Measurements from ENCODE around the gene MRTFA. TPM values are rescaled to one million over a fixed set of nuclear protein-coding genes. Genes with fewer than 3 reads are reported as not detected.
"Not testable (repeated sequence)": the region's sequence is repeated elsewhere in the genome, so short reads cannot be mapped to it uniquely, and the experiment has no call there.

MRTFA gene
- total RNA-seq, 1 donor from 2014 or later, result 52.8 TPM

DNA sequence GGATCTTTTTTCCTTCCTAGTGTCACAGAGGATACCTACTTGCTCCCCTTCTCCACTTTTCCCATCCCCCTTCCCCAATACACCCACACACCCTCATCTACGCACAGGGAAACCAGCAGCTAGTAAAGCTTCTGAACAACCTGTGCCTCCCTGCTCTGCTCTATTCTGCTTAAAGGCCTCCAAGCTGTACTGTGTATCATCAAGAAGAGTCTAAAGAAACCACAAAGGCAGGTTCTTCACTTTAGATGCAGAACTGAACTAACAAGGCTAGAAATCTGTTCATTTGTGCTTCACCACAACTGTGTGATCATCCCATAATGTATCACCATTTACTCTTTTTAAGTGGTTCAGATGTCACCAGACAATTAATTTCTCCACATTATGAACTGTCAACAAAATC, 133.6 kb downstream of the MRTFA start:
- TF ChIP-seq, protein P1, sequence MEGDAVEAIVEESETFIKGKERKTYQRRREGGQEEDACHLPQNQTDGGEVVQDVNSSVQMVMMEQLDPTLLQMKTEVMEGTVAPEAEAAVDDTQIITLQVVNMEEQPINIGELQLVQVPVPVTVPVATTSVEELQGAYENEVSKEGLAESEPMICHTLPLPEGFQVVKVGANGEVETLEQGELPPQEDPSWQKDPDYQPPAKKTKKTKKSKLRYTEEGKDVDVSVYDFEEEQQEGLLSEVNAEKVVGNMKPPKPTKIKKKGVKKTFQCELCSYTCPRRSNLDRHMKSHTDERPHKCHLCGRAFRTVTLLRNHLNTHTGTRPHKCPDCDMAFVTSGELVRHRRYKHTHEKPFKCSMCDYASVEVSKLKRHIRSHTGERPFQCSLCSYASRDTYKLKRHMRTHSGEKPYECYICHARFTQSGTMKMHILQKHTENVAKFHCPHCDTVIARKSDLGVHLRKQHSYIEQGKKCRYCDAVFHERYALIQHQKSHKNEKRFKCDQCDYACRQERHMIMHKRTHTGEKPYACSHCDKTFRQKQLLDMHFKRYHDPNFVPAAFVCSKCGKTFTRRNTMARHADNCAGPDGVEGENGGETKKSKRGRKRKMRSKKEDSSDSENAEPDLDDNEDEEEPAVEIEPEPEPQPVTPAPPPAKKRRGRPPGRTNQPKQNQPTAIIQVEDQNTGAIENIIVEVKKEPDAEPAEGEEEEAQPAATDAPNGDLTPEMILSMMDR (conservative IDR thresholded peaks at IDR 0.05), result no peak
- Mint-ChIP-seq H3K27me3 (ENCODE audit: low read depth) (no peaks in the 10 kb centered on the region), H3K4me1 (peaks cover 7% of the 10 kb centered on the region), H3K36me3 (ENCODE audit: low read depth) (peaks cover 12% of the 10 kb centered on the region), H3K9me3 (peaks cover 4% of the 10 kb centered on the region), H3K4me3 (no peak overlapping the region), H3K27ac (ENCODE audit: unreplicated experiment) (no peak overlapping the region)
- DNase-seq (ENCODE audit: low read depth, low spot score), result no peak

DNA sequence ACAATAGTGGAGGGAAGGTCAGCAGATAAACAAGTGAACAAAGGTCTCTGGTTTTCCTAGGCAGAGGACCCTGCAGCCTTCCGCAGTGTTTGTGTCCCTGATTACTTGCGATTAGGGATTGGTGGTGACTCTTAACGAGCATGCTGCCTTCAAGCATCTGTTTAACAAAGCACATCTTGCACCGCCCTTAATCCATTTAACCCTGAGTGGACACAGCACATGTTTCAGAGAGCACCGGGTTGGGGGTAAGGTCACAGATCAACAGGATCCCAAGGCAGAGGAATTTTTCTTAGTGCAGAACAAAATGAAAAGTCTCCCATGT, 136.1 kb downstream of the MRTFA start:
- H3K27ac Mint-ChIP-seq (ENCODE audit: unreplicated experiment); H3K4me1 Mint-ChIP-seq; DNase-seq (ENCODE audit: low read depth, low spot score); H3K9me3 Mint-ChIP-seq; H3K4me3 Mint-ChIP-seq; H3K27me3 Mint-ChIP-seq (ENCODE audit: low read depth): not testable (repeated sequence)
- H3K36me3 Mint-ChIP-seq (ENCODE audit: low read depth), result peaks cover 12% of the 10 kb centered on the region

DNA sequence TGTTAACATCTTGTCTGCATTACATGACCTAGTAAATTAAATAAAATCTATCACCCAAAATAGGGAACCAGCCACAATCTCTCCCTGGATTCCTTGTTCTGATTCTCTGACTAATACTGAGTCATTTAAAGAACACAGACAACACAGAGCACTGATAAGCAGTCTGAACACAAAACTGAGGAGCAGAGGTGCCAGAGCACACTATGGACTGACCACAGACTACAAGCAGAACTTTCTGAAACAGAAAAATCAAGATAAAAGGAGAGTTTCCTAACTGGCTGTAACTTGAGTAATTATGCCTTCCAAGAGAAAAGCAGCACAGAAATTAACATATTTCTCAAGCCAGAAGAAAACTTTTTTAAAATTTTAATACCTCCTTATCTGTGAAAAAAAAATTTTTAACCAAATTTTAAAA, 137.3 kb downstream of the MRTFA start:
- Mint-ChIP-seq H3K4me3 (no peak overlapping the region), H3K27ac (ENCODE audit: unreplicated experiment) (no peak overlapping the region), H3K36me3 (ENCODE audit: low read depth) (peaks cover 12% of the 10 kb centered on the region), H3K9me3 (peaks cover 4% of the 10 kb centered on the region), H3K4me1 (peaks cover 7% of the 10 kb centered on the region), H3K27me3 (ENCODE audit: low read depth) (no peaks in the 10 kb centered on the region)
- no peak for DNase-seq (ENCODE audit: low read depth, low spot score)
- TF ChIP-seq, protein P1 (conservative IDR thresholded peaks at IDR 0.05), result no peak

DNA sequence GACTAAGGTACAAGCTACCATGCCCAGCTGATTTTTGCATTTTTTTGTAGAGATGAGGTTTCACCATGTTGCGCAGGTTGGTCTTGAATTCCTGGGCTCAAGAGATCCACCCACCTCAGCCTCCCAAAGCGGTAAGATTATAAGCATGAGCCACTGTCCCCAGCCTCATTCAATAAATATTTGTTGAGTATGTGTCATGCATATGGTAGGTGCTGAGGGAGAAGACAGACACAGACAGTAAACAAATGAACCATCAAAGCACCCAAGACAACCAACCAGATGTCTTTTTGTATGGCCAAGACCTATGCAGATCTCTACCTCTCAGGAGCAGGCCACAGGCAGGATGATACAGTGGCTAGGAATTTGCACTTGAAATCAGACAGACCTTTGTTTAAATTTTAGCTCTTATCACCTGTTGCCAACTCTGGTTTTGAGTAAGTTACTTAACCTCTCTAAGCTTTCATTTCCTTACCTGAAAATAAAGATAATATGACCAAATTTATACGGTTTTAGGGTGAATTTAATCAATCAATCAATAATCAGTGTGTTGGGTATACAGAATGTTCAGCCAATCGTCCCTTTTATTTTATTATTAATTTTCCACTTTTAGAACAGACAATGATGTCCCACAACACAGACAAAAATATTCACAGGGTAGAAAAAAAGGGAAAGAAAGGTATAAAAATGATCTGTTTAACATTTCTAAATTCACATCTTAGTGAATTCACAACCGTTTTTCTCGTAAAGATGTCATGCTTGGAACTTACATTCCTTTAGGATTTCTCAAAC, 137.9 kb downstream of the MRTFA start:
- DNase-seq (ENCODE audit: low read depth, low spot score), result no peak
- Mint-ChIP-seq H3K36me3 (ENCODE audit: low read depth) (peaks cover 14% of the 10 kb centered on the region), H3K9me3 (peaks cover 4% of the 10 kb centered on the region), H3K4me1 (peaks cover 7% of the 10 kb centered on the region), H3K27ac (ENCODE audit: unreplicated experiment) (no peak overlapping the region), H3K4me3 (no peak overlapping the region), H3K27me3 (ENCODE audit: low read depth) (no peaks in the 10 kb centered on the region)
- TF ChIP-seq, protein P1 (conservative IDR thresholded peaks at IDR 0.05), result no peak

DNA sequence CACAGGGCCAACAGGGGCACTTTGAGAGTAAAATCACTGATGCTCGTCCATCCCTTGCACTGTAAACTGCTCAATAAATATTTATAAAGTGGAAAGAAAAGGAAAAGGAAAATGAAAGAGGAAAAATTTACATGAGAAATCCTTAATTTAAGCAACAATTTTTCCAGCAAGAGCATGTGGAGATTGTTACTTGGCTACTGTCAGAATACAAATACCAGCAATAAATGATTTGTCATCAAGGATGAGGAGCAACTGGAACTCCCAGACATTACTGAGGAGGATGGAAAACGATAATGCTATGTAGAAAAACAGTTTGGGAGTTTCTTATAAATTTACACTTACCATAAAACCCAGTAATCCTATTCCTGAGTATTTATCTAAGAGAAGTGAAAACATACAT, 143.1 kb downstream of the MRTFA start:
- Mint-ChIP-seq H3K4me1 (peaks cover 16% of the 10 kb centered on the region), H3K27ac (ENCODE audit: unreplicated experiment) (no peak overlapping the region), H3K9me3 (no peaks in the 10 kb centered on the region), H3K27me3 (ENCODE audit: low read depth) (no peaks in the 10 kb centered on the region), H3K36me3 (ENCODE audit: low read depth) (peaks cover 2% of the 10 kb centered on the region), H3K4me3 (no peak overlapping the region)
- TF ChIP-seq, protein P1 (conservative IDR thresholded peaks at IDR 0.05), result no peak
- no peak for DNase-seq (ENCODE audit: low read depth, low spot score)

DNA sequence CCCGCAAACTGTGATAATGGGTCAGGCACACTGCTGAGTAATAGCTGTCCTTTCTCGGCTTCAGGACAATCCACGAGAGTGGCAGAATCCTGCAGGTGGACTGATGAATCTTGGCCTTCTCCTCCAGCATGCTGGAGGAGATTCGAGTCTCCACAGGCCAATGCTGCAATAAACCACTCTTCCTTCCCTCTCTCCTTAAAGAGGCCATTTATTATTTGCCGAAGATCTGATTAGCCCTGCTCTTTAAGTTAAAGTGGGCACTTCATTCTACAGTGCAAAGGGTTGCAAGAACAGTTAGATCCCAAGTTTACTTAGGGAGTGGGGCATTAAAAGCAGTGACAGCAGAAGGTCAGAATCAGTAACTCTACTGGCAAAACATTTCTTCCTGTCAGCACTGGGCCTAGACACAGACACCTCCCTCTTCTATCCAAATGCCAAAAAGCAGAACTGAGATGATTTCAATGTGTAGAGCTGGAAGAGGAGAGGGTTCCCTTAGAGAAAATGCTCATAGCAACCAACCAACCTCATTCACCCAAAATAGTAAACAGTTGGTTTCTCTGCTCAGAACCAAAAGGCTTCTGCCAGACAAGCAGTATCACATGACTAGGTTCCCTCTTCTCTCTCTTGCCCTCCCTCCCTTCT, 144.4 kb downstream of the MRTFA start:
- Mint-ChIP-seq H3K36me3 (ENCODE audit: low read depth) (peaks cover 2% of the 10 kb centered on the region), H3K4me3 (no peak overlapping the region)

More for the DNA sequence above, 144.4 kb downstream of the MRTFA start:
- Mint-ChIP-seq H3K27ac (ENCODE audit: unreplicated experiment) (no peak overlapping the region), H3K27me3 (ENCODE audit: low read depth) (no peaks in the 10 kb centered on the region), H3K4me1 (peaks cover 18% of the 10 kb centered on the region), H3K9me3 (no peaks in the 10 kb centered on the region)
- DNase-seq (ENCODE audit: low read depth, low spot score), result no peak
- TF ChIP-seq, protein P1 (conservative IDR thresholded peaks at IDR 0.05), result no peak

All from neural crest cell (in vitro differentiated cells).